HG02798 (cell line): ENCODE data around the gene GOLGA8K.
A peak's percentile ranks its signal among the peaks of the same experiment; 100 is the strongest.
"Not testable (repeated sequence)": the region's sequence is repeated elsewhere in the genome, so short reads cannot be mapped to it uniquely, and the experiment has no call there.

Source experiments
- ATAC-seq: cut with Tn5 transposase; IDR thresholded peaks from one replicate; pipeline ENCODE4 v1.9.1; 2021; ENCODE audit warnings: mild to moderate bottlenecking; ENCODE audit not compliant: unreplicated experiment, poor library complexity

The GOLGA8K gene, protein sequence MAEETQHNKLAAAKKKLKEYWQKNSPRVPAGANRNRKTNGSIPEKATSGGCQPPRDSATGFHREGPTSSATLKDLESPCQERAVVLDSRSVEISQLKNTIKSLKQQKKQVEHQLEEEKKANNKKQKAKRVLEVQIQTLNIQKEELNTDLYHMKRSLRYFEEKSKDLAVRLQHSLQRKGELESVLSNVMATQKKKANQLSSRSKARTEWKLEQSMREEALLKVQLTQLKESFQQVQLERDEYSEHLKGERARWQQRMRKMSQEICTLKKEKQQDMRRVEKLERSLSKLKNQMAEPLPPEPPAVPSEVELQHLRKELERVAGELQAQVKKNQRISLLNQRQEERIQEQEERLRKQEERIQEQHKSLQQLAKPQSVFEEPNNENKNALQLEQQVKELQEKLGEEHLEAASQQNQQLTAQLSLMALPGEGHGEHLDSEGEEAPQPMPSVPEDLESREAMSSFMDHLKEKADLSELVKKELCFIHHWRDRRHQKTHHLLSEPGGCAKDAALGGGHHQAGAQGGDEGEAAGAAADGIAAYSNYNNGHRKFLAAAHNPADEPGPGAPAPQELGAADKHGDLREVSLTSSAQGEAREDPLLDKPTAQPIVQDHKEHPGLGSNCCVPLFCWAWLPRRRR

DNA sequence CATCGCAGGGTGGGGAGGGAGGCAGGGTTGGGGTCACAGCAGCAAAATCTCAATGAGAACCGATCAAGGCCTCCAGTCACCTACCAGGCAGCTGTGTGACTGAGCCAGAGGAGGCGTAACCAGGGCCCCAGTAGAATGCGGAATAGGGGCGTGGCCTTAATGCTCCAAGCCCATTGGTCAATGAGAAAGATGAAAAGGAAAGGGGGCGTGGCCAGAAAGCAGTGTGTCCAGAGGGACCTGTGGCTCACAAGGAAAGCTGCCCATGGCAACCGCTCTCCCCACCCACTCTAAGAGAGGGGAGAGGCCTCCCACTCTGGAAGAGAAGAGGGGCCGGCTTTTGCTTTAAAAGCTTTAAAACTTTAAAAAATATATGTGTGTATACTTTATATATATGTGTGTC lies at the start of gene GOLGA8K:
Gene GOLGA8K (minus strand): TSS at position 101 of the 400 bp plus-strand sequence. CDS start 98 bp downstream, at position 3.
- ATAC-seq: not testable (repeated sequence)

DNA sequence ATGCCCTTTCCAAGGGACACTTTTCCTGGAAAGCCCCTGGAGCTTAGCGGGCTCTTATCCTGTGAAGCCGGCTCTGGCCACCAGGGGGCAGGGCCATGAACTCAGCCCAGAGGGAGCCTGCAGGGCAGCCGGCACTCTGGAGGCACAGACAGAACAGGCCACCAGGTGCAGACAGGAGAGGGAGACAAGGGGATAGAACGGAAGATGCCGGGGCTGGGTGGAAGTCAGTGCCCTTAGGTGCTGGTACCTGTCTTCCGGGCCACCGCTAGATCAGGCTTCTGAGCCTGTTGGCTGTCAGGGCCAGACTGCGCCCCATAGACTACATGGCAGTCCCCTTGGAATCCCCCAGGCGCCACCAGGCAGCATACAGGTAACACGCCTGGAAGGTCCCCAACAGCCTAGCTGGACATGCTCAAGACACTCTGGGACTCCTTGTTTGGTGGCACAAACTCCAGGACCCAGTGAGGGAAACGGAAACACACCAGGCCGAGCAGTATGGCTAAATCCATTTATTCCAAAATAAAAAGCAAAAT lies 37.4 kb upstream of the GOLGA8K start:
- not testable (repeated sequence) for ATAC-seq

DNA sequence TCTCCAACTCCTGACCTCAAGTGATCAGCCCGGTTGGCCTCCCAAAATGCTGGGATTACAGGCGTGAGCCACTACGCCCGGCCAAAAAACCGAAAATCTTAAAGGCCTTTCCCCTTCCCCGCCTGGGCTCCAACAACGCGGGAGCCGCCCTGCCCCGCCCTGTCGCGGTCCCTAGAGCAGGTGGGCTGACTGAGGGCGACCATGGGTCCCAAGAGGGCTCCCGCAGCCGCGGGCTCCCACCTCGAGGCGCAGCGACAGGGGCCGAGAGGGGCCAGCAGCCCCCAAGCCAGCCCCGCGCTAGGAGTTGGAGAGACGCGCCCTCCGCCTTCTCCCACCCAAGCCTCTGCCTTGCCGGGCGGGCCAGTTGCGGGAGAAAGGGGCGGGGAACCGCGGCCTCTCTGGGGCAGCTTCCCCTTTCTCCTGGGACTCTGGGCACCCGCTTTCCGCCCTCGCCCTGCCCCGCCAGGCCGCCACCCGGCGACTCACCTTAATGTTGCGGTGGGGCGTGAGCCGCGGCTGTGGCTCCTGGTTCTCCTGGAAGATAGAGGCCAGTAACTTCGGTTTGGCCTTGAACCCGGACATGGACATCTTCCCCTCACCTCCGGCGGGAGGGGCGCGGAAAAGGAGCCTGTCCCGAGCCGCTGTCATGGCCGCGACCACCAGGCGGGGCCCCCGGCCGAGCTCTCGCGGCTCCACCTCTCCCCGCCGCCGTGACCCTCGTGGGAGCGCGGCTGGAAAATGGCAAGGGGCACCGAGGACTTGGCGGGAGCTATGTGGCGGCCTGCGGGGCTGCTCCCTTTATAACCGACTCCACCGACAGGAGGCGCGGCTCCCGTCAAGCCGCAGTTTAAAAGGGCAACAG lies 31.2 kb upstream of the GOLGA8K start:
- ATAC-seq: not testable (repeated sequence)

DNA sequence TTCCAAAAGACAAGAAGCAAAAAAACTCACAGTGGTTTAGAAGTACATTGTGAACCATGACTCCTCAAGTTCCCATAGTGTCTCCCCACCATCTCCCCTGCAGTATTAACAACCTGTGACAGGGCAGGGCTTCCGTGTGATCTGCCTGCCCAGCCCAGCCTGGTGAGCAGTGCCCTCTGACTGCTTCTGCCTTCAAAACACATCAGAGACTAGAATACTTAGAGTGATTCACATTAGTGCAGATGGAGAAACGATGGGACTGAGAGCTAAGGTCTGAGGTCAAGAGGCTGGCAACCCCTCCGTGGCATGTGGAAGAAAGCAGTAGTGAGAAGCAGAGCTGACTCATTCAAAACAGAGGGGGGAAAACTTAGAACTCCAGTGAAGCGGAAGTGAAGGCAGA lies 24.5 kb upstream of the GOLGA8K start:
- not testable (repeated sequence) for ATAC-seq

DNA sequence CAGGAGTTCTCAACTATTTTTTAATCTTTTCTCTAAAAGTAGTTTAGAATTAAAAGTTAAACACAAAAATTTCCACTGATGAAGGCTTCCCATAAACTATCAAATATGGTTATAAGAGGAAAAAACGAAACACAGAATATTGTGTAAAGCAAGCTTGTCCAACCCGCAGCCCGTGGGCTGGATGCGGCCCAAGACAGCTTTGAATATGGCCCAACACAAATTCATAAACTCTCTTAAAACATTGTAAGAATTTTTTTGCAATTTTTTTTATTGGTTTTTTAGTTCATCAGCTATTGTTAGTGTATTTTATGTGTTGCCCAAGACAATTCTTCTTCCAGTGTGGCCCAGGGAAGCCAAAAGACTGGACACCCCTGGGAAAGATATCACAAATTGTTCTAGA lies 23.4 kb upstream of the GOLGA8K start:
- not testable (repeated sequence) for ATAC-seq

DNA sequence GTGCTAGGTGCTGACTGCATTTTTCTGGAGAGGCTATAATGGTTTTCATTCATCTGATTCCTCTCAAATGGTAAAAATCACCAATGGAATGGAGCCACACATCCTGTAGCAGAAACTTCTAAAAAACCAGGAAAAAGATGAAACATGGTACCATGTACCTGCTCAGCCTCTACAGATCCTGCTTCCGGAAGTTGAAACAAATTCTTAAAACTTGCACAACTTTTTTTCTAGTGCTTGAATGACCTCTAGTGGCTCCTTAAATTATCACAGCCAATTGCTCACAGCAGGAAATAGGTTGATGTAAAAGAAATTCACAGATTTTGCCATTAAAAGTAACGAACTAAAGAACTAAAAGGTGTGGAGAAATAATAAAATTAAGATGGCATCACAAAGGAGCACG lies 4.8 kb upstream of the GOLGA8K start:
- not testable (repeated sequence) for ATAC-seq

DNA sequence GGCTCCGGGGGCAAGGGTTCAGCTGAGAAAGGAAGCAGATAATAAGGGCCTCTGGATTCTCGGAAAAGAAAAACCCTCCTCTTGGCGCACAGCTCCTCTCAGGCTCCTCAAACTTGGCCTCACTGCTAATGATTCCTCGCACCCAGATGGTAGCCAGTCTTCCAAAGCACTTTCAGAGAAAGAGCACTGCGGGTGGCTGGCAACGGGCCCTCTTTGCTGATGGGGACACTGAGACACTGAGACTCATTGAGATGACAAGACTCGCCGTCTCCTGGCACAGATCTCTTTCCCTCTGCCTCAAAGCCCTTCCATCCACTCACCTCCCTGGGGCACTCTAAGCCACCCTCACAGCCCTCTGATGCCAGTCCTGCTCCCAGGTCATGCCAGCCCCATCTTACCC lies 6.6 kb downstream of the GOLGA8K start:
- not testable (repeated sequence) for ATAC-seq

DNA sequence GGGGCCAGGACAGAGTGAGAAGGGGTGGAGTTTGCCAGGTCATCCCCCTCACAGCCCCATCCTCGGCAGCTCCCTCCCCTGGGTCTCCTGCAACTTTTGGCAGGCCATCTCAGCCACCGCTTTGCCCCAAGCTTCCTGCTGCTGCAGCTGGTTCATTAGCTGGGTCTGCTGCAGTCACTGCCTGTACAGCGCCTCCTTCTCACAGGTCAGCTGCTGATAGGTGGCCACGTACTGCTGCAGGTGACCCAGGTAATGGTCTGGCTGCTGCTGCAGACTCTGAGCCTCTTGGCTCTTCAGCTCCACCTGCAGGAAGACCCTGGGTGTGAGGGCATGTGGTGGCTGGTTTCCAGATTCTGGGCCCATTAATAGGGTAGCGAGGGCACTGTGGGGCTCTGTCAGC lies 8.3 kb downstream of the GOLGA8K start:
- not testable (repeated sequence) for ATAC-seq

DNA sequence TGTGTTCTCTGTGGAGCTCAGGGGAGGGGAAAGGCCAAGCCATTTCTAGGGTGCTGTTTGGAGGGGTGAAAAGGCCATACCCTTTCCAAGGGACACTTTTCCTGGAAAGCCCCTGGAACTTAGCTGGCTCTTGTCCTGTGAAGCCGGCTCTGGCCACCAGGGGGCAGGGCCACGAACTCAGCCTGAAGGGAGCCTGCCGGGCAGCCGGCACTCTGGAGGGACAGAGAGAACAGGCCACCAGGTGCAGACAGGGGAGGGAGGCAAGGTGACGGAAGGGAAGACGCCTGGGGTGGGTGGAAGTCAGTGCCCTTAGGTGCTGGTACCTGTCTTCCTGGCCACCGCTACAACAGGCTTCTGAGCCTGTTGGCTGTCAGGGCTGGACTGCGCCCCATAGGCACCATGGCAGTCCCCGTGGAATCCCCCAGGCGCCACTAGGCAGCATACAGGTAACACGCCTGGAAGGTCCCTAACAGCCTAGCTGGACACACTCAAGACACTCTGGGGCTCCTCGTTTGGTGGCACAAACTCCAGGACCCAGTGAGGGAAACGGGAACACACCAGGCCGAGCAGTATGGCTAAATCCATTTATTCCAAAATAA lies 14.9 kb downstream of the GOLGA8K start:
- ATAC-seq: peak; percentile 47

DNA sequence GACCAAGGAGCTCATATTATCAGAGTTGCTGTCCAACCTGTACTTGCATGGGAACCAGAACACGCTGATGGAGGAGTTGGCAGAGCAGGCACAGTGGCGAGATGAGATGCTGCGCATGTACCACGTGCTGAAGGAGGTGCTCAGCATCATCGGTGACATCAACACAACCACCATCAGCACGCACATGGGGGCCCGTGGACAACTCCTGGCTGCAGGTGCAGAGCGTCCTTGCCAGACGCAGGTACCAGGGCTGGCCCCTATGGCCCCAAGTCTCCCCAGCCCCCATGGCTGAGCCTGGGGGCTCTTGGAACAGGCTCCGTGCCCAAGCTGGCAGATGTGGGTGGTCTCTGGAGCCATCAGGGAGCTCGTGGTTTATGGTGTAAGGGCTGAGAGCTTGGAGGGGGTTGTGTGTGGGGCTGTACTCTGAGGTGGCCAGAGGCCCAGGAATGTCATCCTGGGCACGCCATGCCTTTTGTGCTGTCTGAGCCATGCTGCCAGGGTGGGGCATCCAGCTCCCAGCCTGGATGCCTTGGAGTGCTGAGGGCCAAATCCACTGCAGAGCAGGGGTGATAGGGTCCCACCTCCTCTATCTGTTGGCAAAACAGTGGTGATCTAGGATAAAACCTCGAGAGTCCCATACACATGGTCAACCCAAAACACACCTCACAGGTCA lies 17.1 kb downstream of the GOLGA8K start:
- ATAC-seq: not testable (repeated sequence)

DNA sequence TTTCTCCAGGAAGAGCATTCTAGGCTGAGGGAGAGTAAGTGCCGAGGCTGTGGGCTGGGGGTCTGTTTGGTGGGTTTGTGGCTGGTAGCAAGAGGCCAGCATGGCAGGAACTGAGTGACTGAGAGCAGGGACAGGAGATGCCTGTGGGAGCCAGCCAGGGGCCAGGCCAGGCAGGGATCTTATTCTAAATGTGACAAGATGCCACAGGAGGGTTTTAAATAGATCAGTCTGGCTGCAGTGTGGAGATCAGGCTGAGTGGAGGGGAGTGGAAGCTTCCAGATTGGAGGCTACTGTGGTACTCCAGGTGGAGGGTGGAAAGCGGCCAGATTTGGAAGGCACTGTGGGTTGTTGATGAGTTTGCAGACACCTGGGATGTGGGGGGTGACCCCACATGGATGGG lies 28.9 kb downstream of the GOLGA8K start:
- ATAC-seq: not testable (repeated sequence)

DNA sequence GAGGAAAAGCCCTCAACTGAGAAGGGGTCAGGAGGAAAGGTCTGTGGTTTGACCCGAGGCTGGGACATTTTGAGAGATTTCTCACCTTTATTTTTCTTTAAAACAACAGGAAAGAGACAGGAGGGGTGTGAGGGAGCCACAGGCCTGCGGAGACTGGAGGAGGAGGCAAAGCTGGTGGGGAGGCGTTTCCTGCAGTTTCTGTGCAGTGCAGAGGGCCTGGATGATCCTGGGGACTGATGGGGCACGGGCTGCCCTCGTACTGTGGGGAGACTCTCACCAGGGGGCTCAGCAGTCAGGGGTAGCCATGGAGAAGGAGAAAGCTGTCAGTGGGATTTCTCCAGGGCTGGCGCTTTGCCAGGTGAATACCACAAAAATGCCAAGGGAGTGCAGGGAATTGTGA lies 29.4 kb downstream of the GOLGA8K start:
- not testable (repeated sequence) for ATAC-seq

DNA sequence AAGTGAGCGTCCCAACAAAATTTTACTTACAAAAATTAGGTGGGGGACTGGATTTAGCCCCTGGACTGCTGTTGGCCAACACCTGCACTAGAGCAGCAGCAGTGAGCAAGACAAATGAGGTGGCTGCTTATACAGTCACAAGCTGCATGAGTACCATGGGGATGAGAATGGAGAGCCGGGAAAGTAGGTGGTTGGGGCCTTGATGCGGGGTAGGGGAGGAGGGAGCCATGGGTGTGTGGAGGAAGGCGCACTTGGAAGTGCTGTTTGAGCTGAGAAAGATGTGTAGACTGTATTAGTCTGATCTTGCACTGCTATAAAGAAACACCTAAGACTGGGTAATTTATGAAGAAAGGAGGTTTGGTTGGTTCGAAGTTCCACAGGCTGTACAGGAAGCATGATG lies 31.0 kb downstream of the GOLGA8K start:
- not testable (repeated sequence) for ATAC-seq

DNA sequence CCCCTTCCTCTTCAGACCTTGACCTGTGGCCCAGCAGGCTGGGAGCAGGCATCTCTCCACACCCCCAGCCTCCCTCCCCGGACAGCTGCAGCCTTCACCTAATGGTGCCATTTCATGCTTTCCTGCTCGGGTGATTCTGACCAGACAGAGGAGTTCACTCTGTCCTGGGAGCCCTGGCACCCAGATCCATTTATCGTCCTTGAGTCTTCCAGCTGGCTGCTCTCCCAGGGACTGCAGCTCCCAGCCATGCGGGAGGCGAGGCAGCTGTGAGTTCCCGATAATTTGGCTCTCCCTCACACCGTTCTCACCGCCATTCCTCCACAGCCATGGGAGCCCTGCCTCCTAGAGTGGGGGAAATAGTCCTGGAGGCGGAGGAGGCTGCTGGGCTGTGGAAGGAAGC lies 32.6 kb downstream of the GOLGA8K start:
- ATAC-seq: not testable (repeated sequence)

DNA sequence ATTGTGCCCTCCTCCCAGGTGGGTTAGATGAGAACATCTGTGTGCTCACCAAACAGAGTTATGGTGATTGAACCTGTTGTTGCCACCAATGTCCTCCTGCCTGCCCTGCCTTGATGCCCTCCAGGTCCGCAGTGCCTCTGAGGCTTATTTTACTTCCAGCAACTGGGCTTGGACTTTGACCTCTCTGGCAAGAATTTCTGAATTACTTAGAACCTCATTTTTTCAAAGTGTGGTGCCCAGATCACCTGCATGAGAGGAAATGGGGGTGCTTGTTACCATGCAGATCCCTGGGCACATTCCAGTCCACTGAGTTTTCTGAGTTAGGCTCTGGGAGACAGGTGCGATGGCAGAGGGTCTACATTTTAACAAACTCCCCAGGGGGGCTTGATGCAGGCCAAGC lies 33.0 kb downstream of the GOLGA8K start:
- ATAC-seq: not testable (repeated sequence)

DNA sequence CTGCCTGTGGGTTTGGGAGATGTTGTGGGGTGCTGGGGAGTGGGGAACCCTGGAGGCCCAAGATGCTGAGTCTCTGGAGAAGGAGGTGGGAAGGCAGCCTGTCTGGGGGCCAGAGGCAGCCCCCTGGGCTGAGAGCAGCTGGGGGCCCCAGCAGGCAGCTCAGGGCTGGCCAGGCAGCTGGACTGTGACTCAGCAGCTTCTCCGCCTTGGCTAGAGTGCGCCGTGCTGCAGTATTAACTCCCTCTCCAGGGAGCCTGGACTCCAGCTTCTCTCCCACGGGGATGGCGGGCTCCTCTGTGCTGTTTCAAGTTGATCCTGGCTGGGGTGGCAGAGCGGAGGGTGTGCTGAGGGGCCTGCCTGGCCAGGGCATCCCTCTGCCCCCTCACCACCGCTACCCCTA lies 36.6 kb downstream of the GOLGA8K start:
- not testable (repeated sequence) for ATAC-seq

DNA sequence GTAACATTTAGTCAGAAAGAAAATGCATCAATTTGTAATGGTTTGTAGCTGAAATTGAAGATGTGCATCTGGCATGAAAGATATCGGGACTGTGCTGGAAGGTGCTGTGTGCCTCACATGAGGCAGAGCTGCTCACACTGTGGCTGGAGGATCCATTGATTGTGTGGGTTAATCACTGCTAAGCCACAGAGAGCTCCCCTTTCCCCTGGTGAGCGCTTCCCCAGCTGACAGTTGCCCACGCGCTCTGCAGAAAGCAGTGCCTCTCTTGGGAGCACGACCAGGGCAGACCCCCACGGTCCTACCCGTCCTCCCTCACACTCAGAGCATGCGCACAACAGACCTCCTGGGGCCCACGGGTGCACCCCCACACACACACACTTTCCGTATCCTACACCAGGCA lies 37.1 kb downstream of the GOLGA8K start:
- not testable (repeated sequence) for ATAC-seq

DNA sequence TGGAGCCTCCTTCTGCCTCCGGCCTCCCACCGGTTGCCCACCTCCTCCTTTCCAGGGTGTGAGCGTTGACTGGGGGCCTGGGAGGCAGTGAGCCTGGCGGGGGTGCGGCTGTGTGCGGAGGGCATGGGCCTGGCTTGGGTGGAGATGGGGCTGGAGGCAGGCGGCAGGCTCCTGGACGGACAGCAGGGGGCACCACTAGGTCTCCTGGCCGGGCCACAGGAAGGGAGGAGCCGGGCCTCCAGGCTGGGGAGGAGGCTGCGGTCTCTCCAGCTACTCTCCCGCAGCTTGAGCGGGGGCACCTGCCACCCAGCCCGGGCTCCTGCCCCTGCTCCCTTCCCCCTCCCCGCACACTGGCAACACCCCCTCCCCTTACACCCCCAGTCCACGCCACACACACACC lies 38.1 kb downstream of the GOLGA8K start:
- not testable (repeated sequence) for ATAC-seq

DNA sequence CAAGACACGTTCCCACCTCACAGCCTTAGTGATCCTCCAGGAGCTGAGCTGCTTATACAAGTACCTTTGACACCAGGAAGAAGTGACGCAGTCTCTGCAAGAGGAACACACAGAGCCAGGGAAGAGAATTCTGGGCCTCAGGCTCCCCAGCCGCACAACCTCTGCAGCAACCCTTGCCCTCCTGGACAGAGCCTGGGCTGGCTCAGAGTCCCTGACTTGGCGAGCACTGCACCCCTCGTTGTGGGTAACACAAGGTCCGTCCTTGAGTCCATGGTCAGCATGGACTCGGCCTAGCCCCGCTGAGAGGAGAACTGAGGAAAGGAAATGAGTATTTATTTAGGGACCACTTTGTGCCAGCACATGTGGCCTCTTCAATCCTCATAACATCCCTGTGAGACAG lies 39.6 kb downstream of the GOLGA8K start:
- ATAC-seq: not testable (repeated sequence)
